ENCODE data around the gene MRRF.
A peak's percentile ranks its signal among the peaks of the same experiment; 100 is the strongest.
"Not testable (repeated sequence)": the region's sequence is repeated elsewhere in the genome, so short reads cannot be mapped to it uniquely, and the experiment has no call there.

The MRRF gene

GRCh38 chr9:122277285-122277897 lies 12.7 kb downstream of the MRRF start:
- no peak for DNase-seq

GRCh38 chr9:122281368-122281767 lies 16.7 kb downstream of the MRRF start:
- no peak for DNase-seq

GRCh38 chr9:122286764-122287163 lies 22.1 kb downstream of the MRRF start:
- no peak for DNase-seq

GRCh38 chr9:122287214-122287720 lies 22.6 kb downstream of the MRRF start:
- DNase-seq = no peak

GRCh38 chr9:122291458-122291857 lies 26.8 kb downstream of the MRRF start:
- DNase-seq = no peak

- DNase-seq = no peak
Measured at GRCh38 chr9:122294531-122294930, 29.8 kb downstream of the MRRF start.

- DNase-seq = no peak
Measured at GRCh38 chr9:122297512-122297911, 32.8 kb downstream of the MRRF start.

GRCh38 chr9:122302237-122303093 lies 37.8 kb downstream of the MRRF start:
- no peak for DNase-seq

GRCh38 chr9:122307061-122307460 lies 42.4 kb downstream of the MRRF start:
- no peak for DNase-seq

- no peak for DNase-seq
Measured at GRCh38 chr9:122307925-122308324, 43.2 kb downstream of the MRRF start.

- DNase-seq = no peak
Measured at GRCh38 chr9:122309861-122310260, 45.2 kb downstream of the MRRF start.

GRCh38 chr9:122314165-122314564 lies 49.5 kb downstream of the MRRF start:
- peak; percentile 94 for DNase-seq

- DNase-seq = no peak
Measured at GRCh38 chr9:122315534-122315933, 50.9 kb downstream of the MRRF start.

GRCh38 chr9:122318284-122318683 lies 53.6 kb downstream of the MRRF start:
- no peak for DNase-seq

- DNase-seq = peak; percentile 88
Measured at GRCh38 chr9:122320413-122320881, 55.8 kb downstream of the MRRF start.

- no peak for DNase-seq
Measured at GRCh38 chr9:122322553-122322952, 57.9 kb downstream of the MRRF start.

GRCh38 chr9:122324665-122325064 lies 60.0 kb downstream of the MRRF start:
- not testable (repeated sequence) for DNase-seq

- no peak for DNase-seq
Measured at GRCh38 chr9:122325124-122325523, 60.4 kb downstream of the MRRF start.

GRCh38 chr9:122327175-122327574 lies 62.5 kb downstream of the MRRF start:
- no peak for DNase-seq

- DNase-seq = no peak
Measured at GRCh38 chr9:122329597-122329996, 64.9 kb downstream of the MRRF start.

GRCh38 chr9:122330466-122330865 lies 65.8 kb downstream of the MRRF start:
- not testable (repeated sequence) for DNase-seq

GRCh38 chr9:122331523-122331927 lies 66.8 kb downstream of the MRRF start:
- no peak for DNase-seq

GRCh38 chr9:122332083-122332482 lies 67.4 kb downstream of the MRRF start:
- DNase-seq = peak; percentile 55

GRCh38 chr9:122332644-122333043 lies 68.0 kb downstream of the MRRF start:
- DNase-seq = no peak
